ENCODE data around the gene GALNTL6.

Gene GALNTL6

GRCh38 chr4:172155838-172156345 is 342.7 kb downstream of the GALNTL6 start:
- H3K27me3 ChIP-seq (ENCODE audit: low read length) = no peaks in the 10 kb centered on the region
- no peak overlapping the region for H3K4me3 ChIP-seq (ENCODE audit: insufficient read depth, low read length, poor library complexity, severe bottlenecking)
- no peak for TF ChIP-seq CTCF (IDR thresholded peaks at IDR 0.05; ENCODE audit: insufficient read depth, low read length, poor library complexity, severe bottlenecking)
- TF ChIP-seq EZH2phosphoT487 (conservative IDR thresholded peaks at IDR 0.05; ENCODE audit: low read length) = no peak
- H3K79me2 ChIP-seq (ENCODE audit: insufficient read depth, low read length) = no peaks in the 10 kb centered on the region
- H3K9me2 ChIP-seq (replicated peaks; ENCODE audit: insufficient read depth, low read length) = no peaks in the 10 kb centered on the region
- H4K20me1 ChIP-seq (ENCODE audit: low read depth, low read length) = no peaks in the 10 kb centered on the region
- no peaks in the 10 kb centered on the region for H3F3A ChIP-seq (ENCODE audit: insufficient read depth)
- no peaks in the 10 kb centered on the region for H3K9me3 ChIP-seq (ENCODE audit: insufficient read depth, low read length)
- no peak overlapping the region for H3K4me2 ChIP-seq (ENCODE audit: low read depth, low read length, poor library complexity, severe bottlenecking)
- no peak overlapping the region for H3K27ac ChIP-seq (ENCODE audit: low read depth, low read length)
- no peak overlapping the region for H3K9ac ChIP-seq (ENCODE audit: low read length)
- no peak overlapping the region for H2AFZ ChIP-seq (ENCODE audit: low read depth, low read length, severe bottlenecking)
- no peaks in the 10 kb centered on the region for H3K36me3 ChIP-seq (ENCODE audit: low read length)

- no peak overlapping the region for H3K4me2 ChIP-seq (ENCODE audit: low read depth, low read length, poor library complexity, severe bottlenecking)
- H3K36me3 ChIP-seq (ENCODE audit: low read length) = no peaks in the 10 kb centered on the region
- no peak overlapping the region for H2AFZ ChIP-seq (ENCODE audit: low read depth, low read length, severe bottlenecking)
- no peak for TF ChIP-seq CTCF (IDR thresholded peaks at IDR 0.05; ENCODE audit: insufficient read depth, low read length, poor library complexity, severe bottlenecking)
- TF ChIP-seq EZH2phosphoT487 (conservative IDR thresholded peaks at IDR 0.05; ENCODE audit: low read length) = no peak
- H4K20me1 ChIP-seq (ENCODE audit: low read depth, low read length) = no peaks in the 10 kb centered on the region
- H3F3A ChIP-seq (ENCODE audit: insufficient read depth) = no peaks in the 10 kb centered on the region
- no peaks in the 10 kb centered on the region for H3K79me2 ChIP-seq (ENCODE audit: insufficient read depth, low read length)
- H3K27ac ChIP-seq (ENCODE audit: low read depth, low read length) = no peak overlapping the region
- H3K9ac ChIP-seq (ENCODE audit: low read length) = no peak overlapping the region
- no peak overlapping the region for H3K4me3 ChIP-seq (ENCODE audit: insufficient read depth, low read length, poor library complexity, severe bottlenecking)
- no peaks in the 10 kb centered on the region for H3K9me2 ChIP-seq (replicated peaks; ENCODE audit: insufficient read depth, low read length)
- no peaks in the 10 kb centered on the region for H3K9me3 ChIP-seq (ENCODE audit: insufficient read depth, low read length)
- no peaks in the 10 kb centered on the region for H3K27me3 ChIP-seq (ENCODE audit: low read length)
These were observed 344.7 kb downstream of the GALNTL6 start for GRCh38 chr4:172157946-172158345.

- Histone ChIP-seq H3F3A (ENCODE audit: insufficient read depth) (no peaks in the 10 kb centered on the region), H3K36me3 (ENCODE audit: low read length) (no peaks in the 10 kb centered on the region), H3K9me3 (ENCODE audit: insufficient read depth, low read length) (no peaks in the 10 kb centered on the region), H3K9me2 (replicated peaks; ENCODE audit: insufficient read depth, low read length) (no peaks in the 10 kb centered on the region), H3K4me3 (ENCODE audit: insufficient read depth, low read length, poor library complexity, severe bottlenecking) (no peak overlapping the region), H3K27ac (ENCODE audit: low read depth, low read length) (no peak overlapping the region), H2AFZ (ENCODE audit: low read depth, low read length, severe bottlenecking) (no peak overlapping the region), H3K4me2 (ENCODE audit: low read depth, low read length, poor library complexity, severe bottlenecking) (no peak overlapping the region), H3K79me2 (ENCODE audit: insufficient read depth, low read length) (no peaks in the 10 kb centered on the region), H4K20me1 (ENCODE audit: low read depth, low read length) (no peaks in the 10 kb centered on the region), H3K9ac (ENCODE audit: low read length) (no peak overlapping the region), H3K27me3 (ENCODE audit: low read length) (no peaks in the 10 kb centered on the region)
- TF ChIP-seq EZH2phosphoT487 (conservative IDR thresholded peaks at IDR 0.05; ENCODE audit: low read length) (no peak), CTCF (IDR thresholded peaks at IDR 0.05; ENCODE audit: insufficient read depth, low read length, poor library complexity, severe bottlenecking) (no peak)
These were observed 350.0 kb downstream of the GALNTL6 start for GRCh38 chr4:172163215-172163614.
